GM19328 (cell line): ENCODE measurements around the gene MEIS2.
"Not testable (repeated sequence)": the region's sequence is repeated elsewhere in the genome, so short reads cannot be mapped to it uniquely, and the experiment has no call there.

Experiments
- ATAC-seq: cut with Tn5 transposase; IDR thresholded peaks from one replicate; pipeline ENCODE4 v1.9.1; 2021; ENCODE audit warnings: mild to moderate bottlenecking, moderate library complexity; ENCODE audit not compliant: unreplicated experiment

MEIS2 gene

DNA sequence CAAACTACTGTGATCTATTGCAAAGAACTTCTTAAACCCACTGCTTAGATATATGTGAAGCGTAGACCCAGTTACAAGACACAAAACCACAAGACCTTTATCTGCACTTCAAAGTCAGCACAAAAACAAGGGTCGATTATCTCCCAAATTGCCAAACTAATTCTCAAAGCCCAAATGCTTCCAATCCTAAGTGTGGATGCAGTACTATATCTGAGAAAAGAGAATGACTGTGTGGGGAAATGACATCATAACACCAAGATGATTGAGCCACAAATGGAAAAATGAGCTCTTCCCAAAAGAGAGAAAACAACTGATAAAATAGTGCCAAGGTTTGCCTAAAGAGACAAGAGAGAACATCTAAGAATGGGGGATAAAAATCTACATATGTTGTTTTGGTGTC, 86.2 kb downstream of the MEIS2 start:
- no peak for ATAC-seq

DNA sequence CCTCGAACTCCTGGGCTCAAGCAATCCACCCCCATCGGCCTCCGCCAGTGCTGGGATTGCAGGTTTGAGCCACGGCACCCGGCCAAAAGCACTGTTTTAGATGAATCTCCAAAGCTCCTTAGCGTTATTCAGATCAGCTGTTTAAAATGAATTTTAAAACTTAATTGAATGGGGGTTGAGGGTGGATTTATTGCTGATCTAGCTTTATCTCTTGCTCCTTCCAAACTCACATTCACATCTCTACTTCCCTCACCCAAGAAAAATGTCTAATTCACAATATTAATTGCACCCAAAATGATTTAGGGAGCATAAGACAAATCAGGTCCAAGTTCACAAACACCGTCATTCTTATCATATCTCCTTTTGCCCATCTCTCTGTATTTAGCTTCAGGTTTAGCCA, 89.8 kb downstream of the MEIS2 start:
- ATAC-seq = no peak

DNA sequence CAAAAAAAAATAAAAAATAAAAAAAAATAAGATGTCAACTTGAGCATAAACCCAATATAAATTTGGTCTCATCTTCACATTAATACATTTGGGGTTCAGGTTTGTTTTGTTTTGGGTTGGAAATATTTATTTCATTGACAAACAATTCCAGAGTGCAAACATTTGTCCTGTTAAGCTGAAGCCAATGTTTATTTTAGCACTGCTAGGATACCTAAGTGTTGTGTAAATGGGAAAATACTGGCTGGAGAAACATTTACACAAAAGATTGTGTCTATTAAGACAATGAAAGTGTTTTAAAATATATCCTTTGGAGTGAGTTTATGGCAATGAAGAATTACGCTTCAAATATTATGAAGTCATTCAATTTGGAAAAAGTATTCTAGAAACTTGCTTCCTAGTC, 91.1 kb downstream of the MEIS2 start:
- ATAC-seq = no peak

DNA sequence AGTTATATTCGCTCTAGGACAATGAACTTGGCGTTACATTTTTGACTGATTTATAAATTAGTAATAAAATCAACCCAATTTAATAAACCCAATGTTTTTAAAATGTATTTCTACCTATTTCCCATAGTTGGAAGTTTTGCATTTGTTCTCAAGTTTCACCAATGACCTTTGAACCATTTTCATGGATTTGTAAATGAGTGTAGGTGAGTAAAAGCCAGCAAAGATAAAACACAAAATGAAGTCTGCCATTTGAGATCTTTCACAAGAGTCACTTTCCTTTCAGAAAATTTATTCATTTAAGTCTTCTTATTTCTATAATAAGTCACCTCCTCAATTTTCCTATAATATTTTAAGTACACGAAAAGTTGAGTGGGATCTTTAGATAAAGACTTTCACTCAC, 92.1 kb downstream of the MEIS2 start:
- ATAC-seq = no peak

DNA sequence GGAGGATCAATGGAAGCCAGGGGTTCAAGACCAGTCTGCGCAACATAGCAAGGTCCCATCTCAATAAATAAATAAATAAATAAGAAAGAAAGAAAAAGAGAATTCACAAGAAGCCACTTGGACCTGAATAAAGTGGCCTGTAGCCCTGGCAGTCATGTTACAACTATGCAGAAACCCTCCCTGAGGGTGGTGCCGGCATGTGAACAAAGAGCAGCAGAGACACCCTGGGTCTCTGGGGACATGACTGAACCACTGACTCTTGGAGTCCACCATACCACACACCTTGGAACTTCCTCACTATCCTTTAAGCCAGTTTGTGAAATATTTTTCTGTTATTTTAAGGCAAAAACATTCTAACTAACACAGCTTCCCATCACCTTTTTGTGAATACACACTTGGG, 93.0 kb downstream of the MEIS2 start:
- ATAC-seq = no peak

DNA sequence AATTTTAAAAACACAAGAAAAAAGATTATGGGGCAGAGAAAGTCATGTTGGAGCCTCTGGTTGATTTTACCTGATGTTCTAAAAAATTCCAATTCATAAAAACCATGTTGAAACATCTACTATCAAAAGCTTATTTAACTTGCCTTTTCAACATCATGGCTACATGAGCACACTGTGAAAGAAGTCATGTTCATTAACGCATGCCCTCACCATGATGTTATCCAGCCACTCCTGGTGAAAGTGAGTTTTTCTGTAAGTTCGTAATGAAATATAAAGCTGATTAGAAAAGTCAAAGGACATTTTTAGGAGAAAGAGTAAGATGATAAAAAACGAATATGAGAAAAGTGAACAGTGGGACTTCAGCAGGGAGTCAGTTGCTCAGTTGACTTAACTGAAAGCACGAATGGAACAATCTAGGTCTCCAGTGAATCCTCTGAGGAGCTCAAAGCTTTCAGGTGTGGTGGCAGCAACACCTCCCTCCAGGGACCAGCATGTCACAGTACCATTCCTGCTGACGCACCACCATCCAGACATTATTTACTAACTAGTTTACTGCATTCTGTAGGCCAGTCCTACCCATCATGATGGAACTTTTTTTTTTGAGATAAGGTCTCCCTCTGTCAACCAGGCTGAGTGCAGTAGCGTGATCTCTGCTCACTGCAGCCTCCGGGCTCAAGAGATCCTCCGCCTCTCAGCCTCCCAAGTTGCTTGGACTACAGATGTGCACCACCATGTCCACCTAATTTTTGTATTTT, 95.2 kb downstream of the MEIS2 start:
- no peak for ATAC-seq

DNA sequence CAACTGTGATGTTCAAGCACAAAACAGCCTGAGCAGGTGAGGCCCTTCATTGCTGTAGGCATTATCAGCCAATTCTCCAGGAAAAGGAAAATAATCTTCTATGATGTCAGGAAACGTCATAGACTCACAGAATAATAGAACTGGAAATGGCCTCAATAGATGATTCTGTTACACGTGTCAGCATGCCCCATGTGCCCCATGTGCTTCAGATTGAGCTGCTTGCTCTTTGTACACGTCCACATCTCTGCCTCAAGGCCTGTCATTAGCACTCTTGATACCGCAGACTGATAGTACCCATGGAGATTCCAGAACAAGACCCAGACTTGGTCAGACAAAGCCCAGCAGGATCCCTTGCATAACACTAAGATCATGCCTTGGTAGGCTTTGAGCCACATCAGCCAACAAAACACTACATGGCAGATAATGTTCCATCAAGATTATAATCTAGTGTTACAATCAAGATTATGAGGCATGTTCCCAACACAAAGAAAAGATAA, 95.9 kb downstream of the MEIS2 start:
- ATAC-seq = no peak

DNA sequence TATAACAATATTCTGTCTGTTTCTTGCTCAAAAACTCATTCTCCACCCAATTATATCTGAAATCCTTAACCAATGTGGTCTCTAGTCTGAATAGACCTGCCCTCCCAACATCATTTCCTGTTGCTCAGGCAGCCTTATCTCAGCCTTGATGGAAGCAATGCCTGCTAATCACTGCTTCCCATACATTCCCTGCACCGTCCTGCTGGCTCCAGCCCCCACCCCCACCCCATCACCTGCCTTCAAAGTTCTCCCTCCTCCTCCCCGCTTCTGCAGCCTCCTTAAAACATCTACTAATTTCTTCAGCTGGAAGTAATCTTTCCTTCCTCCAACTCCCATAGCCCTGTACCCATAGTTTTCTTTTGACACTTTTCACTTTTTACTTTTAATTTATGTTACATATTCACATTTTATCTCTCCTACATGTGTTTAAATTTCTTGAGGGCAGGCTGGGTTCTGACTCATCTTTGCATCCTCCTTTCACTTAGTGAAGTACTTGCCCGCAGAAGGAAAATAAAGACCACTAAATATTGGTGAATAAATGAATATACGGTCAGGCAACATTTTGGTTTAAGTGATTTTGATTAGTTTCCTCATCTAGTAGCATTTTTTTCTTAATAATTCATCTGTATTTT, 98.2 kb downstream of the MEIS2 start:
- no peak for ATAC-seq

DNA sequence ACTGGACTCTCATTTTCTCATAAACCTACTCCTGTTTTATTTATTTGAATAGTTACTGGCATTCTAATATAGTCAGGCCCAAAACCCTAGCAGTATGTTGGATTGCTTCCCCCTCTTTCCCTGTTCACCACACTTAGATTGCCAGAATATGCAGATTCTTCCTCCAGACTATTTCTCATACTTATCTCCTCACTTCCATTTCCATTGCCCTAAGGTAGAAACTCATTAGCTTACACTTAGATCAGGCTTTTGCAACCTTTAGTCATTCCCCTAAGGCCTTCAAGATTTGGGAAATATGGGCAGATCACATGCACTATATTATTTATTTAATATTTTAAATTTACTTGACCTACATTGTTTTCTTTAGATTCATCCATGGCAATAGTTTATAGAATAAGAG, 98.9 kb downstream of the MEIS2 start:
- ATAC-seq = no peak

DNA sequence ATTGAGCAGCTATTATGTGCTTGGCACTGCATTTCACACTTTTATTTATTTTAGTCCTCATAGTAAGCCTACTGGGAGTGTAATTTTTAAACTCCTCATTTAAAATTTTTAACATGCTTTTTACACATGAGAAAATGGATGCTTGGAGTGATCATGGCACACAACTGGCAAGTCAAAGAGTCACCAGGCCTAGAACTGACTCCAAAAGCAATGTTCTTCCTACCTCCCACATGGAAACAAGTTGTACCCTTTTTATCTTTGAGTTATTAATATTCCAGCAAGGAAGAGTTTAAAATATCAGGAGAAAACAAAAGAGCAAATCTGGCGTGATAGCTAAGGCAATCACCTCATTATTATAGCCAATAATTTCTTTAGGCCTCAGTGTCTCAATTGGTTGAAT, 100.6 kb downstream of the MEIS2 start:
- no peak for ATAC-seq

DNA sequence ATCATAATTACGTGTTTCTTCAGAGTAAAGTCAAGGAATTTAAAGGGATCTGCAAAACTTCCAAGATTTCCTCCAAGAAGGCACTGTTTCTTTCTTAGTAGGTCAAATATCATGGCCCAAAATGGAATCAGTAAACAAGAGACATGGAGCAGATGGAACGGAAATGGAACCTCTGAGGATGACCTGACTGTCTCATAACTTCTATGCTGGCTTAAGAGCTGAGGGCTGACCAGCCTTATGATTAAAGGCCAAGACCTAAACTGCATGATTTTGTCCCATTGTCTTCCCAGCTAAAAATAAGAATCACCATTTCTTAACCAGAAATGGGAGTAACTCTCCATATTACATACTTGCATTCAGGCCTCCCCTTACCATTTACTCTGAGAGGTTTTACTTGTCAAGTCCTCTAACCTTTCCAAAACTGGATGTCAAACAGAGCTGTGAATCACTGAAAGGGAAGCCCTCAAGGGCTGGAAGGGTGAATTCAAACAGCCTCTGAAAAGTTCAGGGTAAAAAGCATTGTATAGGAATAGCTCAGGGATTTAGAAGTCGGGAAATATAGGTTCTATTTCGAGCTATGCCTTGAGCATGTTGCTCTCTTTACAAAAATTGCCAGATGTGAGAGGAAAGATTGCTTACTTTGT, 103.7 kb downstream of the MEIS2 start:
- ATAC-seq = no peak

DNA sequence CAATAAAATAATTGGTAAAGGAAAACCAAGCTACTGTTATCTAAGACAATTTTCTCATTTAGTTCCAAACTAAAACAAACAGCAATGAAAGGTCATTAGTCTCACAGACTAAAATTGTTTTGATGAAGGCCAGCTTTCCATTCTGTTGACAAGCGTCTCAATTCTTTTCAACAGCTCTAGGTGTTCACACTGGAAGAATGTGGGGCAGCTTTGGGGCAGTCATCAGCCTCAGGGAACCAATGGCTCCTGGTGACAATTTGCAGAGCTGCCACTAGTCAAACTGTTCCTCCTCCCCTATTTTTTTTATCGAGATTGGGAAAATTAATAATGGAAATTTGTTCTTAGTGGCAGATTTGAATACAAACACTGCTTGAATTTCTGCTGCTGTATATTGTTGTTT, 104.2 kb downstream of the MEIS2 start:
- ATAC-seq = no peak

DNA sequence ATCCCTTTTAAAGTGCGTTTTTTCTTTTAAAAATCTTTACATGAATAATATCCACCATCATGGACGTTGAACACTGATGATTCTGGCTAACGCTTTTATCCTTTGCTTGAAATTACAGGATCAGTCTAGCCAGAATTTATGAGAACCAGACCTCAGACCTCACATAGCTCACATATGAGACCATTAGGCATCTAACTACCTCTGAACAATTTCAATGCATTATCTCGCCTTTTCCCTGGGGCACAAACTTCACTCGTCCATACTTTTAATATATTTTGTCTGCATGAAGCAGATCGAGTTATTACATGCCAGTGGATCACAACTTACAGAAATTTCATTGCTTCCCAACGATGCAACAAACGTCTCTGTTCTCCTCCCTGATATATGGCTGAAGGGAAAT, 105.6 kb downstream of the MEIS2 start:
- no peak for ATAC-seq

DNA sequence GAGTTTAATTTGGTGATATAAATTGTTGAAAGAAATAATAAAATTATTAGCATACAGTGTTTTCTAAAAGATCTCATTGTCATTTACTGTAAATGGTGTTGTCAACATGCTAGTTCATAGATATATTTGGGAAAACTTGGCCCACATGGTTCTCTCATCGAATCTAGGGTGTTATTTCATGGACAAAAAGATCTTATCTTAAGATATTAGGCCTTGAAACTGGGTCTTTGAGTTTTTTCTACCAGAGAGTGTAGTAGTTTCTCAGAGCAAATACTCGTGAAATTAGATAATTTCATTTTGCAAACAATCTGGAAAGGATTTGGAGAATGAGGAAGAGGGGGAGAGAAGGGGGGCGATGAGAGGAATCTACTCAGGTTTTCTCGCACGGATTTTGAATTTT, 107.9 kb downstream of the MEIS2 start:
- ATAC-seq = no peak

DNA sequence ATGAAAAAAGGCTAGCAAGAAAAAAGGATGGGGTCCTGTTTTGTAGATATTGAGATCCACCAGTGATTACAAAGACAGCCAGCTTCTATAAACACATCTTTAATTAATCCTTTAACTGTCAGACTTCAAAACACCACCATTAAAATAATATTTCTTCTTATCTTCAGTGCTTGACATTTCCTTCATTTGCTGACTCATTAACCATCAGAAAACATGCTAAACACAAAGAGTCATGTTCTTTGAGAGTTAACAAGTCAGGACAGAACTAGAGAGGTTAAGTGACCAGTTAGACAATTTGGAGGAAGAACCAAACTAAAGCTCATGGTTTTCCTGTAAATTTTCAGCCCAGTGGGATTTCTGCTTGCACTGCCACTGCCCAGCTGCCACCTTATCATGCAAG, 111.4 kb downstream of the MEIS2 start:
- no peak for ATAC-seq

DNA sequence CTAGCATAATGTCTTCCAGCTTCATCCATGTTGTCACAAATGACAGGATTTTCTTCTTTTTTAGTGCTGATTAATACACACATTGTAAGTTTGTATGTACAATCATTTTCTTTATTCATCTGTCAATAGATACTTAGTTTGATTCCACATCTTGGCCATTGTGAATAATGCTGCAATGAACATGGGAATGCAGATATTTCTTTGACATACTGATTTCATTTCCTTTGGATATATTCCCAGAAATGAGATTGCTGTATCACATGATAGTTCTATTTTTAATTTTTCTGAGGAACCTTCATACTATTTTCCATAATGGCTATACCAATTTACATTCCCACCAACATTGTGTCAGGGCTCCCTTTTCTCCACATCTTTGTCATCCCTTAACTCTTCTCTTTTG, 117.9 kb downstream of the MEIS2 start:
- ATAC-seq = no peak

DNA sequence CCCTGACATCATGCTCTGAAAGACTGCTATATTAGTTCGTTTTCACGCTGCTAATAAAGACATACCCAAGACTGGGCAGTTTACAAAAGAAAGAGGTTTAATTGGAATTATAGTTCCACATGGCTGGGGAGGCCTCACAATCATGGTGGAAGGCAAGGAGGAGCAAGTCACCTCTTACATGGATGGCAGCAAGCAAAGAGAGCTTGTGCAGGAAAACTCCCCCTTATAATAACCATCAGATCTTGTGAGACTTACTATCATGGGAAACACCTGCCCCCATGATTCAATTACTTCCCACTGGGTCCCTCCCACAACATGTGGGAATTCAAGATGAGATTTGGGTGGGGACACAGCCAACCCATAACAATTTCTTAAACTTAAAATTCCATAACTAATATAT, 120.1 kb downstream of the MEIS2 start:
- not testable (repeated sequence) for ATAC-seq

DNA sequence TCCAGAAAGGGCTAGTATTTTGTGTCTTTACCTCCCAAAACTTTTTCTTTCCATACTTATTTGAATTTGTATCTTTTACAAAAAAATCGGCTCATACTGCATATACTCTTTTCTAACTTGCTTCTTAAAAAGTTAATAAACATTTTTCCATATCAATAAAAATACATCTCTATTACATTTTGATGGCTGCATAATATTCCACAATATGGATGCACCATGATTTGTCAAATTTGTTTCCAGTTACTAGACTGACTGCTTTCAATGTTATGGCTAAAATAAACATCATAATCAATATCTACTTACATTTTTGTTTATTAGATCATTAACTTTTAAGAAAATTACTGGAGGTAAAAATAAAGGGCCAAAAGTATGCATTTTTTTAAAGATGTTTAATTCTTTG, 121.7 kb downstream of the MEIS2 start:
- ATAC-seq = no peak

DNA sequence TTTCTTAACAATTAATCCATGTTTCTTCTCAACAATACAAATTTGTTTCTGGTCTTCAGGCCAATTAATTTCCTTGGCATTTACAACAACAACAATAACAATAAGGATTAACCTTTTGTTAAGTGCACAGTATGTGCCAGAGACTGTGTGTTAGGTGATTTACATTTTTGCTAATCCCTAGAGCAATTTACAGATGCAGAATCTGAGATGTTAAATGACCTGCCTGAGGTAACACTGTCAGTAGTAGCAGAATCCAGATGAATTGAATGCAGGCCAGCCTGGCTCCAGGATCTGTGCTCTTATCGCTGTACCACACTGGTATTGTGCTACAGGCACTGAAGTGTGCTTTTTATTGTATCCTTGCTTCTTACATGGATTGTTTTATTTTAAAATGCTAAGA, 122.2 kb downstream of the MEIS2 start:
- no peak for ATAC-seq

DNA sequence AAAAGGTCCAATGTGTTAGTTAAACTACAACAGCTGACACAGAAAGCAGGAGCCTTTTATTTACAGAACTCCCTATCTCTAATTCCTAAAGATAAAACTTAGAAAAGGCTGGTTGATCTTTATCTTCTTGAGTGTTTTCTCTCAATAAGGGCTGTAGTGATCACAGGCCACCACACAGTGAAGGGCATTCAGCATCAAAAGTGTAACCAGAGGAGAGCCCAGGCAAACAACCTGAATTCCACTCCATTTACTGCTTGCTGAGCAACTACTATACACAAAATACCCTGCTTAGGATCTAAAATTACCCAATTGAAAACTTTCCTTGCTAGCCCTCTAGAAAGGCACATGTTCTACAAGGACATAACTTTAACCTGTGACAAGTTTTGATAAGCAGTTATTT, 122.7 kb downstream of the MEIS2 start:
- ATAC-seq = no peak

DNA sequence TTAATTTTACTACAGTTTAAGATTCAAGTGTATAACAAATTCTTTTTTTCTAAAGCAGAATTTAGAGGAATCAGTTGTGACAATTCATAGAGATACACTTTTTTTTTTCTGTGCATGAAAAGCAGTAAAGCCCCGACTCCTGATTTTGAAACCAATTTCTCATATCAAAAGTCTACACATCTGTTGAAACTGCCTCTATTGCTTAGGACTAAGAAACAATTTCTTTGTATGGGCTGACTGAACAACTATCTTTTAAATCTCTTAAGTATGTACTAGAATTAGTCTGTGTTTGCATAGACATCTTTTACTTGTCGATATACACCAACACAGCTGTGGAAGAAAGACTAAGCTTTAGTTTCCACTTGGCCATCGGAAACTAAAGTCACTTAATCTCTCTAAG, 127.6 kb downstream of the MEIS2 start:
- ATAC-seq = no peak

DNA sequence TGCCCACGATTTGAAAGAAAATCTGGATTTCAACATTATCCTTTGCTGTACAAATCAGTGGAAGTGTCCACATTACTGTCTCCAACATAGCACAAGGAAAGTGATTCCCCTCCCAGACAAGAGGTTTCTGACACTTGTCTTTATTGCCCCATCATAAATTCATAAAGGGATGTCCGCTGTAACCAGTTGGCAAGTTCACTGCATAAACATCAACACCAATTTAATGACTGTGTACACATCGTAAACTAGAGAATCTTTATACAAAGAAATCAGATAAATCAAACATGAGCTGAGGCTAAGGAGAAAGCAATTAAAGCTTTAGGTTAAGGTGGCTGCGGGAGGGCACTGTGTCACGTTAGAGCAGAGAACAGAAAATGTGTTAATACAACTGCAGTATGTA, 129.8 kb downstream of the MEIS2 start:
- no peak for ATAC-seq
